Endothelial cell of umbilical vein (primary cell): ENCODE data around the gene LRP10. TPM values are rescaled to one million over a fixed set of nuclear protein-coding genes. Genes with fewer than 3 reads are reported as not detected.

Source experiments
- BruUV-seq: library from RNA; stranded (reverse); fragments of 400-500 nt; replicated peaks from 2 replicates; lab custom pipeline; 2021; lab: Mats Ljungman, UMichigan
- CTCF ChIA-PET: fragments of 300-600, 350-600 bp; sonication (Branson Sonifier 250); formaldehyde crosslinking; loops from one replicate; lab custom pipeline; 2021; ENCODE audit warnings: antibody characterized with exemption, inconsistent platforms; lab: Charles Lee
- POLR2A ChIA-PET: fragments of 300-600, 350-600 bp; sonication (Branson Sonifier 250); formaldehyde crosslinking; loops from one replicate; lab custom pipeline; 2021; ENCODE audit warnings: antibody characterized with exemption, inconsistent platforms; lab: Charles Lee
- DNase-seq: peaks from one replicate; pipeline ENCODE4 v3.0.0-alpha.2; 2011; ENCODE audit warnings: low read depth, low spot score
- FAIRE-seq: peaks from 2 replicates; lab custom pipeline; 2011; peaks lifted over from hg19 to GRCh38; lab: Jason Lieb, UNC
- H2AFZ ChIP-seq: 2 replicates; pipeline ENCODE4 v1.6.0; 2012; ENCODE audit warnings: low read depth, low read length, control low read depth, inconsistent platforms
- H3K27ac ChIP-seq: 2 replicates; pipeline ENCODE4 v1.5.1; 2011; ENCODE audit warnings: low read depth, mild to moderate bottlenecking, control low read depth, low read length, moderate library complexity; ENCODE audit not compliant: insufficient read depth
- H3K27me3 ChIP-seq, 2 experiments: 2 replicates each; pipeline versions ENCODE4 v1.6.0 to v1.6.1; 2011; ENCODE audit warnings: low read length in 2 of 2, mixed read lengths in 1 of 2; ENCODE audit not compliant: control insufficient read depth in 2 of 2, insufficient read depth in 2 of 2
- H3K36me3 ChIP-seq, 2 experiments: 2 replicates in 1 of 2; 3 replicates in 1 of 2; pipeline ENCODE4 v1.5.1; 2011; ENCODE audit warnings: low read length in 2 of 2, mild to moderate bottlenecking in 1 of 2, moderate library complexity in 1 of 2; ENCODE audit not compliant: control insufficient read depth in 2 of 2, insufficient read depth in 2 of 2; ENCODE audit errors: extremely low read depth in 1 of 2
- H3K4me1 ChIP-seq: 3 replicates; pipeline ENCODE4 v1.5.1; 2011; ENCODE audit warnings: mild to moderate bottlenecking, low read length; ENCODE audit not compliant: control insufficient read depth, insufficient read depth; ENCODE audit errors: extremely low read depth
- H3K4me2 ChIP-seq: 2 replicates; pipeline ENCODE4 v1.6.1; 2011; ENCODE audit warnings: low read length, control low read depth, mixed read lengths; ENCODE audit not compliant: insufficient read depth
- H3K4me3 ChIP-seq, 3 experiments: fragments of 200-600 bp in 1 of 3; sonication (generic), shearing (Covaris generic) in 1 of 3; replicated peaks in 1 of 3; 2 replicates each; pipeline ENCODE4 v1.5.1; 2011 to 2016; ENCODE audit warnings: control low read depth in 3 of 3, low read length in 3 of 3, mild to moderate bottlenecking in 2 of 3, inconsistent platforms in 1 of 3, low read depth in 1 of 3, moderate library complexity in 1 of 3; ENCODE audit not compliant: insufficient read depth in 1 of 3
- H3K79me2 ChIP-seq: 2 replicates; pipeline ENCODE4 v1.6.0; 2012; ENCODE audit warnings: low read length, inconsistent platforms; ENCODE audit not compliant: control insufficient read depth, insufficient read depth
- H3K9ac ChIP-seq: replicated peaks from 2 replicates; pipeline ENCODE3; 2011; ENCODE audit warnings: low read length, control low read depth; ENCODE audit not compliant: insufficient read depth; ENCODE audit errors: extremely low read depth
- H3K9me1 ChIP-seq: replicated peaks from 3 replicates; pipeline ENCODE4 v1.6.0; 2011; ENCODE audit warnings: mild to moderate bottlenecking, low read length; ENCODE audit not compliant: control insufficient read depth, insufficient read depth; ENCODE audit errors: extremely low read depth
- H3K9me3 ChIP-seq: replicated peaks from 2 replicates; pipeline ENCODE4 v1.5.1; 2012; ENCODE audit warnings: low read length, inconsistent platforms; ENCODE audit not compliant: control insufficient read depth, insufficient read depth
- H4K20me1 ChIP-seq: replicated peaks from 2 replicates; pipeline ENCODE3; 2011; ENCODE audit warnings: mild to moderate bottlenecking, low read length; ENCODE audit not compliant: control insufficient read depth, insufficient read depth; ENCODE audit errors: extremely low read depth
- EZH2 ChIP-seq: IDR thresholded peaks from 2 replicates; pipeline ENCODE4 v1.6.1; 2012; ENCODE audit warnings: borderline replicate concordance, low read depth, mild to moderate bottlenecking, moderate library complexity, low read length, inconsistent platforms; ENCODE audit not compliant: severe bottlenecking
- FOS ChIP-seq: IDR thresholded peaks from 2 replicates; pipeline ENCODE4 v1.6.1; 2011; ENCODE audit warnings: mild to moderate bottlenecking, low read length, moderate library complexity, borderline replicate concordance; ENCODE audit not compliant: insufficient read depth
- GATA2 ChIP-seq: IDR thresholded peaks from 2 replicates; pipeline ENCODE4 v1.7.0; 2011; ENCODE audit warnings: low read depth, mild to moderate bottlenecking, moderate library complexity, mixed read lengths, low read length; ENCODE audit not compliant: insufficient read length, insufficient read depth
- JUN ChIP-seq: IDR thresholded peaks from 2 replicates; pipeline ENCODE4 v1.6.1; 2011; ENCODE audit warnings: borderline replicate concordance, low read depth; ENCODE audit not compliant: insufficient read length, insufficient read depth
- MAX ChIP-seq: IDR thresholded peaks from 2 replicates; pipeline ENCODE4 v1.6.1; 2011; ENCODE audit not compliant: insufficient read depth, insufficient read length
- MYC ChIP-seq: IDR thresholded peaks from one replicate; pipeline ENCODE4 v1.6.1; 2011; ENCODE audit warnings: mild to moderate bottlenecking, low read depth, low read length
- POLR2A ChIP-seq: IDR thresholded peaks from 2 replicates; pipeline ENCODE4 v1.6.1; 2012; ENCODE audit warnings: low read depth, mild to moderate bottlenecking, control low read depth, low read length
- POLR2AphosphoS5 ChIP-seq: IDR thresholded peaks from 2 replicates; pipeline ENCODE4 v1.6.1; 2012; ENCODE audit warnings: low read depth, mild to moderate bottlenecking, control low read depth, low read length, moderate library complexity; ENCODE audit not compliant: insufficient read depth
- dilution Hi-C: fragments of 300-500 bp; cut with MboI; formaldehyde crosslinking; loops from one replicate; pipeline ENCODE4 v1.15.0; 2019; ENCODE audit warnings: low sequenced_read_pairs; ENCODE audit not compliant: extremely low pct_ligation_motif_present
- intact Hi-C: fragments of 100-400 bp; cut with micrococcal nuclease; formaldehyde crosslinking; loops from one replicate; pipeline ENCODE4 v1.10.0; 2022
- polyA plus RNA-seq, 4 experiments: library from polyadenylated mRNA; depleted of rRNA in 3 of 4; stranded (reverse) in 3 of 4; unstranded in 1 of 4; fragments of >200 nt; gene quantifications; 2 replicates each; pipeline versions ENCODE4 v1.2.1 to v1.2.3, GENCODE V29; 2011 to 2012; ENCODE audit warnings: missing spikeins in 1 of 4
- total RNA-seq: library from RNA; stranded (reverse); gene quantifications from 2 replicates; pipeline ENCODE4 v1.2.3, GENCODE V29; 2021
- TF ChIP-seq, protein P1 (sequence below), 2 donors: IDR thresholded peaks; 1 replicate in 1 of 2; 2 replicates in 1 of 2; pipeline ENCODE4 v1.5.1; 2011; ENCODE audit warnings: low read length in 2 of 2, mild to moderate bottlenecking in 2 of 2, moderate library complexity in 2 of 2, control low read depth in 1 of 2, inconsistent platforms in 1 of 2, low read depth in 1 of 2; ENCODE audit not compliant: insufficient read depth in 1 of 2; ENCODE audit errors: extremely low read depth in 1 of 2

LRP10 gene
- total and polyA plus RNA-seq, 2 donors (not counting 3 experiments of a cell fraction or from before 2014, with no cell fraction given) = 123 to 157 TPM

GRCh38 chr14:22903742-22904087 lies 32.2 kb downstream of the LRP10 start:
- H3K36me3 ChIP-seq = peaks cover 32 to 44% of the 10 kb centered on the region in 2 experiments
- intact Hi-C loops = no loop called here
- no peak for TF ChIP-seq MYC
- TF ChIP-seq POLR2A = no peak
- TF ChIP-seq FOS = no peak
- no peak for TF ChIP-seq POLR2AphosphoS5
- no peak for TF ChIP-seq EZH2
- TF ChIP-seq MAX = no peak
- TF ChIP-seq GATA2 = no peak
- TF ChIP-seq, protein P1, sequence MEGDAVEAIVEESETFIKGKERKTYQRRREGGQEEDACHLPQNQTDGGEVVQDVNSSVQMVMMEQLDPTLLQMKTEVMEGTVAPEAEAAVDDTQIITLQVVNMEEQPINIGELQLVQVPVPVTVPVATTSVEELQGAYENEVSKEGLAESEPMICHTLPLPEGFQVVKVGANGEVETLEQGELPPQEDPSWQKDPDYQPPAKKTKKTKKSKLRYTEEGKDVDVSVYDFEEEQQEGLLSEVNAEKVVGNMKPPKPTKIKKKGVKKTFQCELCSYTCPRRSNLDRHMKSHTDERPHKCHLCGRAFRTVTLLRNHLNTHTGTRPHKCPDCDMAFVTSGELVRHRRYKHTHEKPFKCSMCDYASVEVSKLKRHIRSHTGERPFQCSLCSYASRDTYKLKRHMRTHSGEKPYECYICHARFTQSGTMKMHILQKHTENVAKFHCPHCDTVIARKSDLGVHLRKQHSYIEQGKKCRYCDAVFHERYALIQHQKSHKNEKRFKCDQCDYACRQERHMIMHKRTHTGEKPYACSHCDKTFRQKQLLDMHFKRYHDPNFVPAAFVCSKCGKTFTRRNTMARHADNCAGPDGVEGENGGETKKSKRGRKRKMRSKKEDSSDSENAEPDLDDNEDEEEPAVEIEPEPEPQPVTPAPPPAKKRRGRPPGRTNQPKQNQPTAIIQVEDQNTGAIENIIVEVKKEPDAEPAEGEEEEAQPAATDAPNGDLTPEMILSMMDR (IDR thresholded peaks at IDR 0.05; ENCODE audit: extremely low read depth in 1 of 2, insufficient read depth in 1 of 2, low read depth in 1 of 2, low read length in 2 of 2) = no peak
- no peak for TF ChIP-seq JUN

More at GRCh38 chr14:22903742-22904087, 32.2 kb downstream of the LRP10 start:
- H3K27me3 ChIP-seq = no peaks in the 10 kb centered on the region
- no peak overlapping the region for H3K27ac ChIP-seq
- no peak overlapping the region for H3K4me2 ChIP-seq
- no peaks in the 10 kb centered on the region for H4K20me1 ChIP-seq
- FAIRE-seq = no peak
- no peaks in the 10 kb centered on the region for H3K9me1 ChIP-seq
- H2AFZ ChIP-seq = no peak overlapping the region
- no peak for DNase-seq
- H3K4me3 ChIP-seq = no peak overlapping the region
- ChIA-PET POLR2A (interaction anchor here (0.7 kb wide), 1 partner anchor 403 kb away, joined by 3 read pairs; no protein-coding TSS in a partner anchor), CTCF (interaction anchor here (0.7 to 5.1 kb wide), 3 partner anchors 17 to 251 kb away, joined by 3 to 80 read pairs (median 3); partner anchors contain the start of gene REM2)
- H3K4me1 ChIP-seq = no peaks in the 10 kb centered on the region
- no peaks in the 10 kb centered on the region for H3K79me2 ChIP-seq
- no peaks in the 10 kb centered on the region for H3K9me3 ChIP-seq
- dilution Hi-C loops = no loop called here
- no peak overlapping the region for H3K9ac ChIP-seq
- no TSS peak for BruUV-seq
